GM19324 (cell line): ENCODE results near the gene CACNB1.
A peak's percentile ranks its signal among the peaks of the same experiment; 100 is the strongest.

Experiments used
- ATAC-seq: cut with Tn5 transposase; IDR thresholded peaks from one replicate; pipeline ENCODE4 v1.9.1; 2021; ENCODE audit warnings: mild to moderate bottlenecking, moderate library complexity; ENCODE audit not compliant: unreplicated experiment, low FRiP score

The CACNB1 gene

DNA sequence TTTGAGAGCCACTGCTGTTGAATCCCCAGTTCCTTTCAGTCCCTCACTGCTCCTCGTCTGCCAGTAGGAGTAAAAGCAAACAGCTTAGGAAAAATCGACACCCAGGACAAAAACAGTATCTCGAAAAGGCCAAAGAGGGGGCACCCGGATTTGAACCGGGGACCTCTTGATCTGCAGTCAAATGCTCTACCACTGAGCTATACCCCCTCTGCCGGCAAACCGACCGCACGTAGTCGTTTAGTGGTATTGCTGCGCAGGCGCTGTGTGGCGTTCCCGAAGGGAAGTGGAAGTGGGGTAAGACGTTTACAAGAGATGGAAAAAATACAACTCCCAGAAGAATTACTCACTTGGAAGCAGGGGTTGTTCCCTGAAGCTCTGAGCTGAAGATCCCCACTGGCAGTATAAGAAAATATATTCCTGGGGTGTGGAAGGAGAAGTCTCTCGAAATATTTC lies 43.8 kb downstream of the CACNB1 start:
- peak; percentile 60 for ATAC-seq

DNA sequence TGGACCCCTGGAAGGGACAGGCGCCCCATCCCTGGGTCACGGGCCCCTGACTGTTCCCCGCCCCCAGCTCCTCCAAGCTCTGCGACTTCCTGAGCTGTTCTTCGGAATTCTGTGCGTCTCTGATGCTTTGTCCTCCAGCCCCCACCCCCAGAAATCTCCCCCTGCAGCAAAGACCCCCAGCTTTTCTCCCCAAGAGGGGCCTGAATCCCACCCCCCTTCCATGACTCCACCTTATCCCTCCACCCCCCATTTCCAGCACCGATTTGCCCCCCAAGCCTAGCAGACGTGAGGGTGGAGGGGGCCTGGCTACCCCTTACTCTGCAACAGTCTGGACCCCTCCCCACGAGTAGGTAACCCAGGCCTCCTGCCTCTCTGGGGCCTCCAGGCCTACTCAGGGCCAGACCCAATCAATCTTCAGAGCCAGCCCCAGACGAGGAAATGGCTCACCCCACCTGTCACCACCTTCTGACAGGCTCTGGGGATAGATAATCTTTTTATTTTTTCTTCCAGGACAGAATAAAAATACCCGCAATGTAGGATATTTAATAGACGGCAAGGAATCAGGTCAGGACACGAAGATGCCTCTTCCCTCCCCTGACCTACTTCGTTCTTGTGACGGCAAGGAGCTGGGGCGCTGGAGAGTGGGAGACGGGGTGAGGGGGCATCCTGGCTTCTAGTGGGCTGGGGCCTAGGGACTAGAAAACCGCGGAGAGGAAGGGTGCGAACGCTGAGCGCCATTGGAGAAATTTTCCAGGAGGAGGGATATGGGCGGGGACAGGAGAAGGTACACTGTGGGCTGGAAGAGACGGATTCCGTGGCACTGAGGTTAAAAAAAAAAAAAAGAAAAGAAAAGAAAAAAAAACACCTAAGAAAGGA lies 45.3 kb downstream of the CACNB1 start:
- no peak for ATAC-seq

DNA sequence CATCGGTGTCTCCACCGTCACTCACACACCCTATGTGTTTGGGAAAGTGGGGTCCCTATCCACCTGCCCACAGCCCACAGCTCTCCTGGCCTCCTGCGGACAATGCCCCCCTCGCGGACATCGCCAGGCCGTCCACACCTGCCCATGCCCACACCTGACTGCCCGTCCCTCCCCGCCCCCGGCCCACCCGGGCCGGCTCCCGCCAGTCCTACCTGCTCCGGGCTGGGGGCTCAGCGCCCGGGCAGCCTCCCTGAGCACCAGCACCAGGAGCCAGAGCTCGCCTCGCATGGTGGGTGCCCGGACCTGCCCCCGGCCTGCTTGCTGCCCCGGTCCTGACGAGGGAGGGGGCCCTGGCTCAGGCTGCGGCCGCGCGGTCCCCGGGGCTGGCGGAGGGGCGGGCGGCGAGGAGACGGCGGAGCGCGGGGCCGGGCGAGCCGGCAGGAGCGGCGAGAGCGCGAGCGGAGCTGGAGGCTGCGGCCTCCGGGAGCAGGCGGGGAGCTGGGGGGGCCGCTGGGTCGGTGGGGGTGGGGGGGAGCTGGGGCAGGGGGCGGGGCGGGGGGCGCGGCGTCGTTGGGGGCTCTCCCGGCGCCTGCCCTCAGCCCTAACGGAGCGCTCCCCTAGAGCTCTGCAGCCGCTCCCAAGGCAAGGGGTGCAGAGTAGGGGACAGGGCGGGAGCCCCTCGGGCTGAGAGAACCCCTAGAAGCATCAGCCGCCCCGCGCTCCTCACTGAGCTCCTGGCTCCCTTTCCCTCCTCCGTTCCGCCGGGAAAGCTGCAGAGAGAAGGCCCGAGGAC lies 46.1 kb downstream of the CACNB1 start, which contains the start of gene PLXDC1:
Gene PLXDC1 (minus strand): TSS at position 488 of the 793 bp plus-strand sequence. CDS start 200 bp downstream, at position 288.
- no peak for ATAC-seq

DNA sequence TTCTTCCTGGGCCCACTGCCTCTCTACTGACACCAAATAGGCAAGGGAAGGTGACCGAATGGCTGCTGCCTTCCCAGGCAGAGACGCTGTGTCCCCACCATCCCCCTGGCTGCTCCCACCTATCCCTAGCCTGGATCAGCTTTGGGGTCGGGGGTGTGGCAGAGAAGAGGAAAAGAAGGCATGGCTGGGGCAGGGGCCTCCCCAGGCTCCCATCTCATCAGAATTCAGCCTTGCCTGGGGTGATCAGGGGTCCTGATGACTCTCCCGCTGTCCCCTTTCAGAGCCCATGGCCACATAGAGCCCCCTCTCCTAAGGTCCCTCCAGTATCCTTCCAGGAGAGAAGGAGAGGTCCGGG lies 46.7 kb downstream of the CACNB1 start:
- no peak for ATAC-seq

DNA sequence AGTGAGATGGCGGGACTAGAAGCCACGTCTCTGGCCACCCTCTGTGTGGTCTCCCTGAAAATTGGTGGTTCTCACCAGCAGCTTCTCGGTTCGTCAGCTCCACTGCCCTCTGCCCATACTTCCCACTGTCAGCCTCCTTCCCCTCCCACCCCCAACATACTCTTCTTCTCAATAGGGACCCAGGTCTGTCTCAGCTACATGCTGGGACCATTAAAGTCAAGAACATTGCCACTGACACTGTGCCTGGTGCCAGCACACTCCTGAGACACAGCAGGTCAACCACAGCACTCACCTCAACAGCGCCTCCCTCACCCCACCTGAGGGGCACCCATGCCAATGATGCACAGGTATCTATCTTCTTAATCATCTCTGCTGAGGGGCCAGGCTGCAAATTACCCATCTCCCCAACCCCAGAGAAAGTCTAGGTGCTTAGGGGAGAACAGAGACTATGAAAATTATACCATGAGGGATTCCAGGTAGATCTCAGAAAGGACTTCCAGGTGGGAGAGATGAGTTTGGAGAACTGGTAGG lies 47.3 kb downstream of the CACNB1 start:
- no peak for ATAC-seq

DNA sequence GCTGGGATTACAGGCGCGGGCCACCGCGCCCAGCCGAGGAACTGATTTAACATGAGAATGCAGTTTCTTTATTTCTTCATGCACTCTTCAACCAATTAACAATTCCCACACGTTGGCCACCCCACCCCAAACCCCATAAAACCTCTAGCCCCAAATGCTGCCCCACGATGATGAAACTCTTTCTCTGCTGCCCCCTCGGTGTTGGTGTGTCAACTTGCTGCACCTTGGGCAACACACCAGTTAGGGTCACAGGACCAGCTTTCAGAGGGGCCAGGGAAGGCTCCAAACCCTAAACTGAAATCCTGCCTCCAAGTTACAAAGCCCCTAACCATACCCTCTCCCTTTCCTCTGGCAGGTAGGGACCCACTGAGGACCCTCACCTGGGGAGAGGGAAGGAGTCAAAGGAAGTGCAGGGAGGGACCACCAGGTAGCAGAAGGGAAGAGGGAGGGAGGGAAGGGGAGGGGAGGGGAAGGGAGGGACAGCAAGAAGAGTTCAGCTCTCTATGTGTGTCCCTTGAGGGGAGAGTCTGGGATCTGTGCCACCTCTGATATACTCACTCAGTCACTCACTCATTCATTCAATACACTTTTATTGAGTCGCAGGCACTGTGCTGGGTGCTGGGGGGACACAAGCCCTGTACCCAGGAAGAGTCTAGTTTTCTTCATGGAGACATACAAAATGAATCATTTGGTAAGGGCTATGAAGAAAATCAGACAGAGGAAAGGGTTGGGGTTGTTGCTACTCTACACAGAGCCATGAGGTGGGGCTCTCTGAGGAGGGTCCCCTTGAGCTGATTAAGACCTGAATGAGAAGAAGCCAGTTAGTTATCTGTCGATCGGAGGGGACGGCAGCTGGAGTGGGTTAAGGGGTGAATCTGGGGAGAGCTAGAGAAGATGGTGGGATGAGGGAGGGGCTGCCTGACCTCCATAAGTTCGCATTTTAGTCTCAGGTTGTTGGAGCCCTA lies 50.0 kb downstream of the CACNB1 start:
- no peak for ATAC-seq

DNA sequence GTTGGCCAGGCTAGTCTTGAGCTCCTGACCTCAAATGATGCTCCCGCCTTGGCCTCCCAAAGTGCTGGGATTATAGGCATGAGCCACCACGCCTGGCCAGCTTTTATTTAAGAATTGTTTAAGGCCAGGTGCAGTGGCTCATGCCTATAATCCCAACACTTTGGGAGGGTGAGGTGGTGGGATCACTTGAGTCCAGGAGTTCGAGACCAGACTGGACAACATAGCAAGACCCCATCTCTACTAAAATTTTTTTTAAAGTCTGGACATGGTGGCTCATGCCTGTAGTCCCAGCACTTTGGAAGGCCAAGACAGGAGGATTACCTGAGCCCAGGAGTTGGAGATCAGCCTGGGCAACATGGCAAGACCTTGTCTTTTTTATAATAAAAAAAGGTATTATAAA lies 51.2 kb downstream of the CACNB1 start:
- ATAC-seq: no peak

DNA sequence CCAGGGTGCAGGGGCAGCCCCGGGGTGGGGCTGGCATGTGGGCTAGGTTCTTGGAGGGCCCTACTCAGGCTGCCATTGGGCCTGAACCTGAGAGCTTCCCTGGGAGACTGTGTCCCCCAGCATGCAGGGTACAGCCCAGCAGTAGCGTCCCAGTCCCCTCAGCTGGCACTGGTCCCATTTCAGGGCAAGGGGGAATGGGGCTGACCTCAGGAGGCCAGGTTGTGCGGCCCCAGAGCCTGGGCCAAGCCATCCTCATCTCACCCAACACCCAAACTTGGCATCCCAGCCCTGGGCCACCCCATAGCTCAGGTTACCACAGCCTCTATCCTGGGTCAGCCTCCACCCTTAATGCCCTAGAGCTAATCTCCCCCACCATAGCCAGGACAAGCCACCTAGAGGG lies 52.3 kb downstream of the CACNB1 start:
- ATAC-seq: no peak

DNA sequence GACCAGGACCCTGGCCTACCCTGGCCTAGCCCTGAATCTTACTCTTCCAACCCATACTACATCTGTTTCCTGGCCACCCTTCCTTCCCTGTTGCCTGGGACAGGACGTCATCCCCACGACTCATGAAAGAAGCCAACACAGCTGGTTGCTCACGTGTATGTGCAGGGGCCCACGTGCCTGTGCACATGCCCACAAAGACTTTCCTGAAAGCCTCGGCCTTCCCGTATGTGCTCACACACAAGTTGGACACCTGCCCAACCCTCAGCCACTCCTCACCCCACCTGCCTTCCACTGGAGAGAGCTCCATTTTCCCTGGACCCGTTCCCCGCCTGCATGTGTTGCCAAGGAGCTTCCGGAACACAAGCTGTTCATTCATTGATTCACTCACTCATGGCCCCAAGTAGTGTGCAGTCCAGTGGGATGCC lies 53.0 kb downstream of the CACNB1 start:
- ATAC-seq: no peak

DNA sequence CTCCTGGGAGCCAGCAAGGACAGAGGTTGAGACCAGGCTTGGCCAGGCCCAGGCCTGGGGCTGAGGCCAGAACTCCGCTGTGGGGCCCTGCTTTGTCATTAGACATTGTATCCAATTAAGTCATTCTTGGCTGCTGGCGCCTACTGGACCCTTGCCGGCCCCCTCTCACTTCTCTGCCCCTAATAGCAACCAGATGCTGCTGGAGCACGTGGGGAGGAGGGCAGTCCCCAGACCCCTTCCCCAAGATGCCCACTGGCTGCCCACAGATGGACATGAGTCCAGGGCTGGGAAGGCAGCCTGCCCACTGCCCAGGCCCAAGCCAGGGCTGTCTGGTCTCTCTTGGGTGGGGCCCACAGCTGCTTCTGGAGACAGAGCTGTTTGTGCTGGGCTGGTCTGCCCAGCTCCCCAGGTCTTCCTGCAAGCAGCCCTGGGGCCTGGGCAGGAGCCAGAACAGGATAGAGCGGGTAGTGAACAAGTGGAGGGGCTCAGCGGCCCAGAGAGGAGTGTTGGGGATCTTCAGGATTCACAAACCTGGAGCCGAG lies 53.8 kb downstream of the CACNB1 start:
- ATAC-seq: no peak

DNA sequence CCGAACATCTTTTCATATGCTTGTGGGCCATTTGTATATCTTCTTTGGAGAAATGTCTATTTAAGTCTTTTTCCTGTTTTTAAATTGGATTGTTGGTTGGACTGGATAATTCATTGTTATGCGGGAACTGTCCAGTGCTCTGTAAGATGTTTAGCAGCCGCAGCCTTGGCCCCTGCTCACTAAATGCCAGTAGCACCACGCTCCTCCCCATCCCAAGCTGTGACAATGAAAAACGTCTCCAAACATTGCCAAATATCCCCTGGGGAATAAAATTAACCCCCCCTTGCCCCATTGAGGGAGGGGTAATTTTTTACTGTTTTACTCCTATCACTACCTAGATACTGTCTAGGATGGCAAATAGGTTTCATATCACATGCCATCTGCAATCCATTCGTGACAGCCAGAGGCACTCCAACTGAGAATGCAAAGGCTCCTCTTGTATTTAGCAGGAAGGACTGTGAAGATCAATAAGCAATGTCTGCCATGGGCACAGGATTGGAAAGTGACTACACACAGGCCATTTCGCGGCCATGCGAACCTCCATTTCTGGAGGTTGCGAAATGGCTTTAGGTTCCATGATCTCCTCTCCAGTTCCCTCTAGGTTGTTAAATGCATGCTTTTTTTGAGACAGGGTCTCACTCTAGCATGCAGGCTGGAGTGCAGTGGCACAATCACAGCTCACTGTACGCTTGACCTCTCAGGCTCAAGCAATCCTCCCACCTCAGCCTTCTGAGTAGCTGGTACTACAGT lies 55.4 kb downstream of the CACNB1 start:
- ATAC-seq: no peak

DNA sequence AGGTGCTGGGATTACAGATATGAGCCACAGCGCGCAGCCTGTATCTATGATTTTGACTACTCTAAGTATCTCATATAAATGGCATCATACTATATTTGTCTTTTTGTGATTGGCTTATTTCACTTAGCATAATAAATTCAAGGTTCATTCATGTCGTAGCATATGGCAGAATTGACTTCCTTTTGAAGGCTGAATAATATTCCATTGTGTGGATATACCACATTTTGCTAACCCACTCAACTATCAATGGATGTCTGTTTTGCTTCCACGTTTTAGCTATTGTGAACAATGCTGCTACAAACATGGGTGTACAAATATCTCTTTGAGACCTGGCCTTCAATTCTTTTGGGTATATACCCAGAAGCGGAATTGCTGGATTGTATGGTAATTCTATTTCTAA lies 56.2 kb downstream of the CACNB1 start:
- ATAC-seq: no peak

DNA sequence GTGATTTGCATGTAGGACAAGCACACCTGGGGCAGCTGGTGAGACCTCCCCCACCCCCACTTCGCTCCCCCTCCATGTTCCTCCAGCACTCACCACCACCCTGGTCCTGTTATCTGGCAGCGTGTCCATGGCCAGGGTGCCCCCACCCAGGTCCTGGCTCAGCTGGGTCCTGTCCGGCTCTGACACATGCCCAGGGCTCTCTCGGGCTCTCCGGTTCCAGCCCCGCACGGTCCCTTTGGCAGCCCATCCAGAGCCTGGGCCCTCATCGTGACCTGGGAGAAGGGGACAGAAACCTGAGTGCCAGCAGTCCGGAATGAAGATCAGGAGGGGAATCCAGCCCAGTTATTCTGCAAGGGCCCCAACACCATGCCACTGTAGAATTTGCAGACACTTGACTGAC lies 57.9 kb downstream of the CACNB1 start:
- ATAC-seq: no peak

DNA sequence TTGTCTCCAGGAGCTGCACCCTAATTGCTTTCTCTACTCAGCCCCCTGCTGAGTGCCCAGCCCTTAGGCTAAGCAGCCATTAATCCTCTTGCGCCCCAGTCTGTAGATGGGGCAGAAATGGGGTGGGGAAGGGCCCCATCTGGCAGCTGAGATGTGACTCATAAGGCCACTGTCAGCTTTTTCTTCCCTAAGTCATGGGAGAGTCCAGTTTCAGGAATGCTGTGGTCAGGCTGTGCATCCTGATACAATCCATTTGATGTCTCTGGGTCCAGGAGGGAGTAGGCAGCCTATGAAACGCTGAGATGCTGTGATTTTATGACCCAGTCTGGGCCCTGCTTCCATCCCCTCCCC lies 58.3 kb downstream of the CACNB1 start:
- no peak for ATAC-seq

DNA sequence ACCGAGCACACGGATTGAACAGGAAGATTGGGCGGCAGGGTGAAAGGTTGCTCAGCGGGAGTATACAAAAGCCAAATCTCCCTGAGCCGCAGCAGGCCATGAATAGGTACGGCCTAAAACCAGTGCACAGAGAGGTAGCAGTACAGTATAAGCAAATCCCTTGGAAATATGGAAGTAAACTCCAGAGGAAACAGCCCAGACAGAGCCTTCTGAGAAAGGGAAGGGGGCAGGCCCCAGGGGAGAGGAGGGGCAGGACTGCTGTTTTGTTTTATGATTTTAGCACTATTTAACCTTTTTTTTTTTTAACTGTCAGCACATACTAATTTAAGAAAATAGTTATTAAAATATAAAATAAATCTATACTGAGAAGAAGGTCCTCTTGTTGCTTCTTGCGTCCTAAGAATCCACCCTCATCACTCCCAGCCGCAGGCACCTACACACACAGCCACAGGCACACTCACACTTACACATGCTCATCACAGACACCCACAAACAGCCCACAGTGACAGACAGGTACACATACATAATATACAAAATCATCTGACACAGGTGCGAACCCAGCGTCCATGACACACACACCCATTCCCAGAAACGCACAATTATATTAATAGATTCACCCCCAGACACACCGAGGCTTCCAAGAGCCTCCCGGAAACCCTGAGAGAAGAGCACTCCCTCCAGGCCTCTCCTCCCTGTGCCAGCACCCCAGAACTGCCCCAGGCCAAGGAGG lies 58.9 kb downstream of the CACNB1 start:
- ATAC-seq: no peak

DNA sequence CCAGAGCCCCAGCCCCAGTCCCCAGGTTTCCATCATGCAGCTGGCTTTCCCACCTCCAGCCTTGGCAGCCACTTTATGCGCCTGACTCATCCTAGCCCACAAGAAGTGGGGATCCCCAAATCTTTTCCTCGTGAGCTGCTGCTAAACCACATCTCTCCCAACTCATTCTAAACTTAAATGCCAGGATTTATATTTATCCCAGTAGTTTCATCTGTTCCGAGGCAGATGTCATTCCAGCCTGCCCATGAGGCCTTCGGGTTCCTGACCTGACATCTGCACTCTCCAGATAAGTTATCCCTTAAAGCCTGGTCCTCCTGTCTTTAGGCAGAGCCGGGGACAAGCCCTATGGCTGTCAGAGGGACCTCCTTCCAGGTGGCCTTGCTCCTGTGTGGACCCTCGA lies 62.6 kb downstream of the CACNB1 start:
- ATAC-seq: no peak

DNA sequence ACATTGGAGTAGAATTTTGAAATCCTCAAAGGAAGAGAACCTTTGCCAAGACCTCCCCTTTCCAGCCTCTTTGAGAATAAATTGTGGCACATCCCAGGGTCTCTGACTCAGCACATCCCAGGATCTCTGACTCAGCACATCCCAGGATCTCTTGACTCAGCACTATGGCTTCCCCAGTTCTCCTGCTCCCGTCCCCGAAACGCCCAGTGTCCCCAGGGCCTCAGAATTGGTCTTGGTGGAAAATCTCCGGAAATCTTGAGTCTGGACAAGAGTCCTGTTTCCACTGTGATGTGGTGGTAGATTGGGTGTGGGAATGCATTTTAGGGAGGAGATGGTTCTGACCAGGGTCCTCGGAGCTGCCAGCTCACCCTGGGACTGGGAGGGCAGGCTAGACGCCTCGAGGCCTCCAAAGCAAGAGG lies 65.3 kb downstream of the CACNB1 start:
- ATAC-seq: no peak

DNA sequence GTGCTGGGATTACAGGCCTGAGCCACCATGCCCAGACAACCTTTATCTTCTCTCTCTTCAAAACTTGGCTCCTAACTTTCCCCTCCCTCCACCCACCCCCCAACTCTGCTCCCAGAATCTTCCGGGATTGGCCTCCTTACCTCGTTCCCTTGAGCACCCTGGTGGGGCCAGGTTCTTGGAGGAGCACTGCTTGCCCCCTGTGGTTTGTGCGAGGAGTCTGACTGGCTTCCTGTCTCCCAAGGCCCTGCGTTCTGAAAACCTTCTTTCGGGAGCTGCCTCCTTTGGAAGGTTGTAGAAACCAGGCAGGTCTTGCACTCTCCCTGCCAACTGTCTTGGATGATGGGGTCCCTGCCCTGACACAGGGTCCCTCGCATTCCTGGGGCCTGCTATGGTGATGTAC lies 65.9 kb downstream of the CACNB1 start:
- no peak for ATAC-seq

DNA sequence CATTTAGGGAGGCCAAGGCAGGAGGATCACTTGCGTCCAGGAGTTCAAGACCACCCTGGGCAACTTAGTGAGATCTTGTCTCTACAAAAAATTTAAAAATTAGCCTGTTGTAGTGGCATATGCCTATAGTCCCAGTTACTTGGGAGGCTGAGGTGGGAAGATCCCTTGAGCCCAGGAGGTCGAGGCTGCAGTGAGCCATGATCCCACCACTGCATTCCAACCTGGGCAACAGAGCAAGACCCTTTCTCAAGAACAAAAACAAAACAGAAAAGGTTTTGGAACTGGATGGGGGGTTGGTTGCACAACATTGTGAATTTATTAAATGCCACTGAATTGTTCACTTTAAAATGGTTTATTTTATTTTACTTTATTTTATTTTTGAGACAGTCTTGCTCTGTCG lies 67.3 kb downstream of the CACNB1 start:
- ATAC-seq: no peak
